Measurements from ENCODE around the gene RLBP1.
"Not testable (repeated sequence)": the region's sequence is repeated elsewhere in the genome, so short reads cannot be mapped to it uniquely, and the experiment has no call there.

RLBP1 gene

GRCh38 chr15:89221543-89221942 is at the start of gene RLBP1:
RLBP1 (minus strand) TSS chr15:89221579; CDS start chr15:89218975, 2,604 bp downstream.
- no peak for DNase-seq

GRCh38 chr15:89250142-89250541 is 28.8 kb upstream of the RLBP1 start:
- not testable (repeated sequence) for DNase-seq

GRCh38 chr15:89248584-89248983 is 27.2 kb upstream of the RLBP1 start:
- no peak for DNase-seq

GRCh38 chr15:89247446-89247845 is 26.1 kb upstream of the RLBP1 start:
- no peak for DNase-seq

GRCh38 chr15:89244574-89244903 is 23.2 kb upstream of the RLBP1 start:
- DNase-seq = no peak

GRCh38 chr15:89243691-89244573 is 22.6 kb upstream of the RLBP1 start, which contains the start of gene FANCI:
FANCI (plus strand) TSS chr15:89243979; CDS start chr15:89247648, 3,669 bp downstream.
- peak; percentile 94 for DNase-seq

- no peak for DNase-seq
These were observed 21.8 kb upstream of the RLBP1 start for GRCh38 chr15:89243046-89243690.

- not testable (repeated sequence) for DNase-seq
These were observed 18.8 kb upstream of the RLBP1 start for GRCh38 chr15:89239883-89240810.

- DNase-seq = no peak
These were observed 10.5 kb upstream of the RLBP1 start for GRCh38 chr15:89231832-89232231.

GRCh38 chr15:89230277-89230676 is 8.9 kb upstream of the RLBP1 start:
- no peak for DNase-seq

- DNase-seq = no peak
These were observed 6.0 kb upstream of the RLBP1 start for GRCh38 chr15:89227425-89227824.

- no peak for DNase-seq
These were observed 5.2 kb upstream of the RLBP1 start for GRCh38 chr15:89226359-89227221.

- no peak for DNase-seq
These were observed 4.2 kb upstream of the RLBP1 start for GRCh38 chr15:89225588-89225987.

GRCh38 chr15:89218531-89218930 is 2.8 kb downstream of the RLBP1 start:
- DNase-seq = no peak

- peak; percentile 11 for DNase-seq
These were observed 3.5 kb downstream of the RLBP1 start for GRCh38 chr15:89217686-89218376.

- no peak for DNase-seq
These were observed 4.3 kb downstream of the RLBP1 start for GRCh38 chr15:89217031-89217430.

- no peak for DNase-seq
These were observed 5.8 kb downstream of the RLBP1 start for GRCh38 chr15:89215627-89216026.

GRCh38 chr15:89211678-89212170 is 9.7 kb downstream of the RLBP1 start:
- DNase-seq = no peak

GRCh38 chr15:89209057-89209456 is 12.3 kb downstream of the RLBP1 start:
- DNase-seq = no peak

- no peak for DNase-seq
These were observed 13.1 kb downstream of the RLBP1 start for GRCh38 chr15:89208256-89208655.

GRCh38 chr15:89206908-89207331 is 14.5 kb downstream of the RLBP1 start:
- DNase-seq = peak; percentile 81
